DND-41 (cell line): ENCODE measurements around the gene ATP5MG.

ENCODE experiments used
- EZH2 ChIP-seq: IDR thresholded peaks from 3 replicates; pipeline ENCODE4 v1.6.1; 2012; ENCODE audit warnings: borderline replicate concordance, low read depth, mild to moderate bottlenecking, moderate library complexity, low read length, inconsistent platforms; ENCODE audit not compliant: severe bottlenecking
- TF ChIP-seq, protein P1 (sequence below): IDR thresholded peaks from 2 replicates; pipeline ENCODE4 v1.5.1; 2012; ENCODE audit warnings: borderline replicate concordance, low read length, moderate library complexity, mild to moderate bottlenecking; ENCODE audit not compliant: poor library complexity, severe bottlenecking; ENCODE audit errors: extremely low read depth

DNA sequence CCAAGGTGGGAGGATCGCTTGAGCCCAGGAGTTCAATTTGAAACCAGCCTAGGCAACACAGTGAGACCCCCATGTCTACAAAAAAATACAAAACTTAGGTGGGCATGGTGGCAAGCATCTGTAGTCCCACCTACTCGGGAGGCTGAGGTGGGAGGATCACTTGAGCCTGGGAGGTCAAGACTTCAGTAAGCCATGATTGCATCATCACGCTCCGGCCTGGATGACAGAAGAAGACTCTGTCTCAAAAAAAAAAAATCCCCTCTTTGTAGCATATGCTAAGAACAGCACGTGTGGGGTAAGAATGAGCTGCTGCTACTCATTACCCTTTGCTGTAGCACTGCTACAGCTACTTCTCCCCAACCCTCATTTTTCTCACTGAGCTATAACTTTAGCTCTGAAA lies 27.5 kb upstream of the ATP5MG start:
- TF ChIP-seq, protein P1, sequence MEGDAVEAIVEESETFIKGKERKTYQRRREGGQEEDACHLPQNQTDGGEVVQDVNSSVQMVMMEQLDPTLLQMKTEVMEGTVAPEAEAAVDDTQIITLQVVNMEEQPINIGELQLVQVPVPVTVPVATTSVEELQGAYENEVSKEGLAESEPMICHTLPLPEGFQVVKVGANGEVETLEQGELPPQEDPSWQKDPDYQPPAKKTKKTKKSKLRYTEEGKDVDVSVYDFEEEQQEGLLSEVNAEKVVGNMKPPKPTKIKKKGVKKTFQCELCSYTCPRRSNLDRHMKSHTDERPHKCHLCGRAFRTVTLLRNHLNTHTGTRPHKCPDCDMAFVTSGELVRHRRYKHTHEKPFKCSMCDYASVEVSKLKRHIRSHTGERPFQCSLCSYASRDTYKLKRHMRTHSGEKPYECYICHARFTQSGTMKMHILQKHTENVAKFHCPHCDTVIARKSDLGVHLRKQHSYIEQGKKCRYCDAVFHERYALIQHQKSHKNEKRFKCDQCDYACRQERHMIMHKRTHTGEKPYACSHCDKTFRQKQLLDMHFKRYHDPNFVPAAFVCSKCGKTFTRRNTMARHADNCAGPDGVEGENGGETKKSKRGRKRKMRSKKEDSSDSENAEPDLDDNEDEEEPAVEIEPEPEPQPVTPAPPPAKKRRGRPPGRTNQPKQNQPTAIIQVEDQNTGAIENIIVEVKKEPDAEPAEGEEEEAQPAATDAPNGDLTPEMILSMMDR = no peak
- TF ChIP-seq EZH2 = no peak
